HL-60 (cell line): ENCODE results near the gene NCS1.

ENCODE experiments used
- CTCF ChIP-seq: IDR thresholded peaks from one replicate; pipeline ENCODE4 v1.5.1; 2011; ENCODE audit warnings: low read length, control low read depth, inconsistent platforms; ENCODE audit not compliant: insufficient read depth
- GABPA ChIP-seq: IDR thresholded peaks from 2 replicates; pipeline ENCODE4 v1.6.1; 2012; ENCODE audit warnings: low read depth
- POLR2AphosphoS5 ChIP-seq: IDR thresholded peaks from 2 replicates; pipeline ENCODE4 v1.6.1; 2012; ENCODE audit warnings: low read depth

GRCh38 chr9:130191068-130191748, 19.0 kb downstream of the NCS1 start:
- no peak for TF ChIP-seq POLR2AphosphoS5
- TF ChIP-seq CTCF: no peak
- no peak for TF ChIP-seq GABPA
